Loucy (cell line): ENCODE data around the gene AGAP1.

Experiments
- H2AFZ ChIP-seq: fragments of 200-600 bp; sonication (generic); 2 replicates; pipeline ENCODE4 v1.6.0; 2016; ENCODE audit warnings: antibody characterized with exemption, mild to moderate bottlenecking, low read length, moderate library complexity
- H3F3A ChIP-seq: fragments of 200-600 bp; 2 replicates; pipeline ENCODE4 v1.6.0; 2016; ENCODE audit warnings: antibody characterized with exemption, low read depth, mild to moderate bottlenecking
- H3K27me3 ChIP-seq: fragments of 200-600 bp; sonication (generic); 2 replicates; pipeline ENCODE4 v1.6.1; 2014; ENCODE audit warnings: low read length, mild to moderate bottlenecking; ENCODE audit not compliant: insufficient read depth, poor library complexity, severe bottlenecking
- H3K36me3 ChIP-seq: fragments of 200-600 bp; sonication (generic); 2 replicates; pipeline ENCODE4 v1.6.1; 2016; ENCODE audit warnings: low read length; ENCODE audit not compliant: insufficient read depth
- H3K4me1 ChIP-seq: fragments of 200-600 bp; sonication (generic); 2 replicates; pipeline ENCODE4 v1.5.1; 2014; ENCODE audit warnings: low read length, mild to moderate bottlenecking; ENCODE audit not compliant: insufficient read depth, poor library complexity, severe bottlenecking
- H3K4me2 ChIP-seq: fragments of 200-600 bp; sonication (generic); 2 replicates; pipeline ENCODE4 v1.6.0; 2014; ENCODE audit warnings: antibody characterized with exemption, low read length, low read depth, mild to moderate bottlenecking; ENCODE audit not compliant: poor library complexity, severe bottlenecking
- H3K4me3 ChIP-seq: fragments of 200-600 bp; sonication (generic); 2 replicates; pipeline ENCODE4 v1.5.1; 2014; ENCODE audit warnings: low read length, mild to moderate bottlenecking, mixed read lengths; ENCODE audit not compliant: poor library complexity, severe bottlenecking
- H3K79me2 ChIP-seq: fragments of 200-600 bp; sonication (generic); 2 replicates; pipeline ENCODE4 v1.6.1; 2014; ENCODE audit warnings: low read length; ENCODE audit not compliant: insufficient read depth
- H3K9ac ChIP-seq: fragments of 200-600 bp; sonication (generic); 2 replicates; pipeline ENCODE4 v1.6.0; 2014; ENCODE audit warnings: mild to moderate bottlenecking, low read depth, low read length, moderate library complexity; ENCODE audit not compliant: poor library complexity, severe bottlenecking
- H3K9me2 ChIP-seq: fragments of 200-600 bp; sonication (generic); replicated peaks from 2 replicates; pipeline ENCODE4 v1.6.1; 2016; ENCODE audit warnings: low read depth, low read length, mixed read lengths
- H3K9me3 ChIP-seq: fragments of 200-600 bp; sonication (generic); 2 replicates; pipeline ENCODE4 v1.6.1; 2014; ENCODE audit warnings: mild to moderate bottlenecking, antibody characterized with exemption, low read length, low read depth; ENCODE audit not compliant: insufficient read depth
- H4K20me1 ChIP-seq: fragments of 200-600 bp; sonication (generic); 2 replicates; pipeline ENCODE4 v1.6.0; 2014; ENCODE audit warnings: antibody characterized with exemption, low read length, mild to moderate bottlenecking; ENCODE audit not compliant: insufficient read depth, poor library complexity, severe bottlenecking
- EZH2phosphoT487 ChIP-seq: fragments of 200-600 bp; IDR thresholded peaks from 2 replicates; pipeline ENCODE4 v1.6.1; 2018; ENCODE audit warnings: antibody characterized with exemption, mild to moderate bottlenecking, moderate library complexity, borderline replicate concordance
- TF ChIP-seq, protein P1 (sequence below): fragments of 200-600 bp; sonication (generic); conservative IDR thresholded peaks from 2 replicates; pipeline ENCODE4 v1.5.1; 2014; ENCODE audit warnings: mild to moderate bottlenecking, antibody characterized with exemption, low read length

AGAP1 gene

DNA sequence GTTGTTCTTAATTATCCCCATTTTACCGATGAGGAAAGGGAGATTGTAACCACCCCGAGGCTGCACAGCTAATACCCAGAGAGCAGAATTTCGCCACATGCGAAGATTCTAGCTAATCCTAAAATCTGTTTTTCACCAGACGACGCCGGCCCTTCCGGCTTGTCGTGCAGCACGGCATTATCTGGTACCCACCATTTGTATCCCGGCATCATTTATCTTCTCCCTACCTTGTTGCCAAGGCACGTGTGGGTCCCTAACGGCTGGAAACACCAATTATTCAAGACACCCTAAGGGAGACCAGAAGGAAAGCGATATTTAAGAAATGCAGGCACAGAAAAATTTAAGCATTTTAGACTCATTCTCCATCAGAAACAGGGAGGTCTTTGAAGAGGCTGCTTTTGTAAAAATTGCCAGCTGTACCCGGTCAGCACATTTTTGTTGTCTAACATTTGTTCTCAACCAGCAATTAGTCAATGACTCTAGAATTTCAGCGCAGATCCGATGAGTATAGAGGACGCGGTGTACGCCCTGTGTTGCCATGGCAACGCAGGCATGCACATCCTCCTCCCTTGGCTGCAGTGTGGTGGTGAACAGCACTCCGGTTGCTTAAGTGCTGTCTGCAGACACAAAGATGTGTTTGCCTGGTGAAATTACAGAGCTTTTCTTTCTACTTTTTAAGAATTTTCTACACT is 111.6 kb downstream of the AGAP1 start:
- Histone ChIP-seq H4K20me1 (no peaks in the 10 kb centered on the region), H3K9me2 (no peaks in the 10 kb centered on the region), H3K4me2 (no peak overlapping the region), H3K4me3 (no peak overlapping the region), H3K79me2 (no peaks in the 10 kb centered on the region), H3K27me3 (no peaks in the 10 kb centered on the region), H2AFZ (no peak overlapping the region), H3K4me1 (no peaks in the 10 kb centered on the region), H3K36me3 (no peaks in the 10 kb centered on the region), H3K9ac (no peak overlapping the region), H3F3A (no peaks in the 10 kb centered on the region), H3K9me3 (no peaks in the 10 kb centered on the region)
- TF ChIP-seq, protein P1, sequence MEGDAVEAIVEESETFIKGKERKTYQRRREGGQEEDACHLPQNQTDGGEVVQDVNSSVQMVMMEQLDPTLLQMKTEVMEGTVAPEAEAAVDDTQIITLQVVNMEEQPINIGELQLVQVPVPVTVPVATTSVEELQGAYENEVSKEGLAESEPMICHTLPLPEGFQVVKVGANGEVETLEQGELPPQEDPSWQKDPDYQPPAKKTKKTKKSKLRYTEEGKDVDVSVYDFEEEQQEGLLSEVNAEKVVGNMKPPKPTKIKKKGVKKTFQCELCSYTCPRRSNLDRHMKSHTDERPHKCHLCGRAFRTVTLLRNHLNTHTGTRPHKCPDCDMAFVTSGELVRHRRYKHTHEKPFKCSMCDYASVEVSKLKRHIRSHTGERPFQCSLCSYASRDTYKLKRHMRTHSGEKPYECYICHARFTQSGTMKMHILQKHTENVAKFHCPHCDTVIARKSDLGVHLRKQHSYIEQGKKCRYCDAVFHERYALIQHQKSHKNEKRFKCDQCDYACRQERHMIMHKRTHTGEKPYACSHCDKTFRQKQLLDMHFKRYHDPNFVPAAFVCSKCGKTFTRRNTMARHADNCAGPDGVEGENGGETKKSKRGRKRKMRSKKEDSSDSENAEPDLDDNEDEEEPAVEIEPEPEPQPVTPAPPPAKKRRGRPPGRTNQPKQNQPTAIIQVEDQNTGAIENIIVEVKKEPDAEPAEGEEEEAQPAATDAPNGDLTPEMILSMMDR = no peak
- TF ChIP-seq EZH2phosphoT487 = no peak

DNA sequence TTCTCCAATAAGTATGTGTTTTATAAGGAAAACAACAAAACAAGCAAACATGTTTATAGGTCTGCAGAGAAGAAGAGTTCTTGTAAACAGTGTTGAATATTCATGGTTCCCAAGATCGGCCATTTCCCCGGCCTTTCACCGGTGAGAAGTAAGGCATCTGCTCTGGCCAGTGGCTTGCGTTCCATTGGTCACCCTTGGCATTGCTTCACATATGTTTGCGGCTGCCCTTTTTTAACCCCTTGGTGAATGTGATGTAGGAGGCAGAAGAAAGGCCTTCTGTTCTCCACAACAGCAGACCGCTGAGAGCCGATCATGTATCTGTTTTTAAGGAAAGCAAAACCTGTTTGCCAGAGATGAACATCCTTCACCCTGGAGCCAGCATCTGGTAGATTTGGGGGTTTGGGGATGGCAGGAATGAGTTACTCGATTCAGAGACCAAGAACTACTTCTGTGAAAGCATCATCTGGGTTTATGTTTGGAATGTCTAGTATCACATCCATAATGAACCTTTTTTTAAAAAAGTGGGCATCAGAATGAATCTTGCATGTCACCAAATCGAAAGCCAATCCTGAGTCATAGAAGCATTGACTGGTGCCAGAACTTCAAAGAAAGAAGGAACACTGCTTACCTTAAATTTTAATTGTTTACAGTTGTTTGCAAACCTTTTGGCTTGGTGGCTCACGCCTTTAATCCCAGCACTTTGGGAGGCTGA is 112.3 kb downstream of the AGAP1 start:
- no peaks in the 10 kb centered on the region for H3K36me3 ChIP-seq
- H3K79me2 ChIP-seq = no peaks in the 10 kb centered on the region
- H4K20me1 ChIP-seq = no peaks in the 10 kb centered on the region
- no peaks in the 10 kb centered on the region for H3F3A ChIP-seq
- H3K4me1 ChIP-seq = no peaks in the 10 kb centered on the region
- no peak overlapping the region for H3K4me3 ChIP-seq
- TF ChIP-seq EZH2phosphoT487 = no peak
- TF ChIP-seq, protein P1 = no peak
- no peaks in the 10 kb centered on the region for H3K9me2 ChIP-seq
- no peak overlapping the region for H3K4me2 ChIP-seq
- H3K9me3 ChIP-seq = no peaks in the 10 kb centered on the region
- H3K9ac ChIP-seq = no peak overlapping the region
- no peaks in the 10 kb centered on the region for H3K27me3 ChIP-seq
- no peak overlapping the region for H2AFZ ChIP-seq

DNA sequence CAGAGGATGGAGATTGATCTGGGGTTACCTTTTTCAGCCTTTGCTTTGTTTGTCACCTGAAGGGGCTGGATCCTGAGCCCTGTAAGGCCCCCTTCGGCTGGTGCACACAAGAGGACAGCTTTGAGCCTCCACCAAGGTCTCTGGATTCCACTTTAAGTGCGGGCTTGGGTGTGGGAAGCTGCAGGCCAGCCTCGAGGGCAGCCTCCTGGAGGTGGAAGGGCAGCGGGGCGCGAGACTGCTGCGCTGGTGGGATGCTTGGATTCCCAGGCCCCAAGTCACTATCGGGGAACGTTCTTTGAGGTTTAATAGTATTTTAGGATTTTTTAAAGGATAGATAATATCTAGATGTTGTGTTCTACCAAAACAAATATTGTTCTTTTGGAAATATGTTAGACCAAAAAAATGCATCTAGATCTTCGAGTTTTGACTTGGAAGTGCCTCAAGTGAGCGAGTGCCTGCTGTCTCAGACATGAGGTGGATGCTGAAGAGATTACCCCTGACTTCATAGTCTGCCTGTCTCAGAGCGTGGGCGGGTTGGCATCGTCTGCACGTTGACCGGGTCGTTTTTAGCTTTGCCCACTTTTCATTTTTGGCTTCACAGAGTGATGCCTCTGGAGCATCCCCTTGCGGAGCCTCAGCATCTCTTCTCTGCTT is 113.8 kb downstream of the AGAP1 start:
- no peaks in the 10 kb centered on the region for H3K79me2 ChIP-seq
- no peaks in the 10 kb centered on the region for H3K4me1 ChIP-seq
- no peaks in the 10 kb centered on the region for H4K20me1 ChIP-seq
- TF ChIP-seq, protein P1 = no peak
- no peak for TF ChIP-seq EZH2phosphoT487
- no peak overlapping the region for H3K4me3 ChIP-seq
- no peaks in the 10 kb centered on the region for H3K9me3 ChIP-seq
- H3K9ac ChIP-seq = no peak overlapping the region
- H3K9me2 ChIP-seq = no peaks in the 10 kb centered on the region
- H3K4me2 ChIP-seq = no peak overlapping the region
- no peaks in the 10 kb centered on the region for H3K27me3 ChIP-seq
- no peak overlapping the region for H2AFZ ChIP-seq
- no peaks in the 10 kb centered on the region for H3F3A ChIP-seq
- no peaks in the 10 kb centered on the region for H3K36me3 ChIP-seq
